ENCODE measurements around the gene GJC1.
A peak's percentile ranks its signal among the peaks of the same experiment; 100 is the strongest.

GJC1 gene

GRCh38 chr17:44829523-44830358 is at the start of gene GJC1:
TSS of gene GJC1 (minus strand) at chr17:44830287. CDS start at chr17:44805817, 24,470 bp downstream.
- no peak for DNase-seq (ENCODE audit: low read depth)

- DNase-seq (ENCODE audit: low read depth), result no peak
Measured at GRCh38 chr17:44879376-44879775, 49.3 kb upstream of the GJC1 start.

- no peak for DNase-seq (ENCODE audit: low read depth)
Measured at GRCh38 chr17:44878627-44879221, 48.6 kb upstream of the GJC1 start.

- DNase-seq (ENCODE audit: low read depth), result no peak
Measured at GRCh38 chr17:44877121-44877520, 47.0 kb upstream of the GJC1 start.

- DNase-seq (ENCODE audit: low read depth), result no peak
Measured at GRCh38 chr17:44875761-44876160, 45.7 kb upstream of the GJC1 start.

GRCh38 chr17:44872131-44872768 is 42.2 kb upstream of the GJC1 start:
- no peak for DNase-seq (ENCODE audit: low read depth)

GRCh38 chr17:44871556-44871955 is 41.5 kb upstream of the GJC1 start:
- no peak for DNase-seq (ENCODE audit: low read depth)

- no peak for DNase-seq (ENCODE audit: low read depth)
Measured at GRCh38 chr17:44867841-44868240, 37.8 kb upstream of the GJC1 start.

- no peak for DNase-seq (ENCODE audit: low read depth)
Measured at GRCh38 chr17:44865931-44866330, 35.8 kb upstream of the GJC1 start.

- DNase-seq (ENCODE audit: low read depth), result peak; percentile 56
Measured at GRCh38 chr17:44865231-44865660, 35.2 kb upstream of the GJC1 start.

- DNase-seq (ENCODE audit: low read depth), result no peak
Measured at GRCh38 chr17:44864831-44865230, 34.7 kb upstream of the GJC1 start.

GRCh38 chr17:44863061-44863918 is 33.2 kb upstream of the GJC1 start:
- DNase-seq (ENCODE audit: low read depth), result no peak

GRCh38 chr17:44862278-44862914 is 32.3 kb upstream of the GJC1 start:
- DNase-seq (ENCODE audit: low read depth), result no peak

- DNase-seq (ENCODE audit: low read depth), result no peak
Measured at GRCh38 chr17:44859701-44860100, 29.6 kb upstream of the GJC1 start.

- DNase-seq (ENCODE audit: low read depth), result no peak
Measured at GRCh38 chr17:44854192-44854591, 24.1 kb upstream of the GJC1 start.

GRCh38 chr17:44850612-44851011 is 20.5 kb upstream of the GJC1 start:
- DNase-seq (ENCODE audit: low read depth), result no peak

- no peak for DNase-seq (ENCODE audit: low read depth)
Measured at GRCh38 chr17:44850025-44850424, 19.9 kb upstream of the GJC1 start.

- no peak for DNase-seq (ENCODE audit: low read depth)
Measured at GRCh38 chr17:44848961-44849489, 18.9 kb upstream of the GJC1 start.

- no peak for DNase-seq (ENCODE audit: low read depth)
Measured at GRCh38 chr17:44848257-44848795, 18.2 kb upstream of the GJC1 start.

GRCh38 chr17:44847586-44847985 is 17.5 kb upstream of the GJC1 start, which contains the start of gene HIGD1B:
TSS of gene HIGD1B (plus strand) at chr17:44847883. CDS start at chr17:44848153, 270 bp downstream.
- no peak for DNase-seq (ENCODE audit: low read depth)

- DNase-seq (ENCODE audit: low read depth), result no peak
Measured at GRCh38 chr17:44846206-44846605, 16.1 kb upstream of the GJC1 start.

Data from activated gamma-delta T cell treated with anti-CD3 and anti-CD28 coated beads, Interleukin-2, amount 50 U/mL, for 16 hours (primary cell).